K562 (cell line): Measurements from ENCODE around the gene INSM2. TPM values are rescaled to one million over a fixed set of nuclear protein-coding genes. Genes with fewer than 3 reads are reported as not detected.

Experiments used
- ATAC-seq: fragments of 200-7000 bp; cut with Tn5 transposase; 3 replicates; pipeline ENCODE4 v1.9.1; 2020; ENCODE audit warnings: moderate library complexity
- BruUV-seq: library from RNA; stranded (reverse); fragments of 400-500 nt; replicated peaks from 2 replicates; lab custom pipeline; 2021; lab: Mats Ljungman, UMichigan
- CTCF ChIA-PET: fragments of 300-600 bp; formaldehyde crosslinking; extraction: SDS; loops from one replicate; lab custom pipeline; 2021; ENCODE audit warnings: low intra/inter-chr PET ratio; lab: Yijun Ruan, JAX
- POLR2A ChIA-PET: fragments of 300-600, 350-650 bp; sonication (Branson Sonifier 250); formaldehyde crosslinking; extraction: SDS; loops from one replicate; lab custom pipeline; 2021; ENCODE audit warnings: antibody characterized with exemption, inconsistent platforms; lab: Yijun Ruan, JAX
- DNase-seq, 4 experiments: peaks; one replicate each; pipeline versions ENCODE4 v3.0.0 to v3.0.0-alpha.2; 2011 to 2018; ENCODE audit warnings: low spot score in 3 of 4, mixed read lengths in 3 of 4; ENCODE audit errors: extremely low read depth in 1 of 4
- FAIRE-seq: peaks from 2 replicates; lab custom pipeline; 2011; peaks lifted over from hg19 to GRCh38; lab: Jason Lieb, UNC
- H2AFZ ChIP-seq: 2 replicates; pipeline ENCODE4 v1.6.0; 2011; ENCODE audit warnings: low read depth, low read length, control low read depth, inconsistent platforms
- H3K27ac ChIP-seq: fragments of 200-600 bp; 3 replicates; pipeline ENCODE4 v1.8.0; 2011; ENCODE audit warnings: low read depth, mild to moderate bottlenecking, control low read depth, inconsistent platforms, low read length, moderate library complexity, mixed read lengths; ENCODE audit errors: extremely low read depth
- H3K27me3 ChIP-seq, 2 experiments: fragments of 300-600 bp in 1 of 2; 2 replicates in 1 of 2; 3 replicates in 1 of 2; pipeline versions ENCODE4 v1.6.0 to v1.8.0; 2011; ENCODE audit warnings: inconsistent platforms in 2 of 2, low read length in 2 of 2, mild to moderate bottlenecking in 1 of 2, mixed read lengths in 1 of 2, moderate library complexity in 1 of 2; ENCODE audit not compliant: control insufficient read depth in 2 of 2, insufficient read depth in 2 of 2
- H3K36me3 ChIP-seq: fragments of 300-600 bp; 3 replicates; pipeline ENCODE4 v1.8.0; 2011; ENCODE audit warnings: mild to moderate bottlenecking, low read length, inconsistent platforms; ENCODE audit not compliant: control insufficient read depth, insufficient read depth
- H3K4me1 ChIP-seq, 2 experiments: fragments of 200-600 bp in 1 of 2; replicated peaks in 1 of 2; 2 replicates in 1 of 2; 3 replicates in 1 of 2; pipeline versions ENCODE4 v1.5.1 to v1.8.0; 2011; ENCODE audit warnings: inconsistent platforms in 2 of 2, low read length in 2 of 2, mild to moderate bottlenecking in 1 of 2, mixed read lengths in 1 of 2, moderate library complexity in 1 of 2; ENCODE audit not compliant: control insufficient read depth in 2 of 2, insufficient read depth in 2 of 2
- H3K4me2 ChIP-seq: 2 replicates; pipeline ENCODE4 v1.6.1; 2011; ENCODE audit warnings: low read length, control low read depth, inconsistent platforms, mixed read lengths; ENCODE audit not compliant: insufficient read depth
- H3K4me3 ChIP-seq: fragments of 200-600 bp; sonication (generic), shearing (Covaris generic); 2 replicates; pipeline ENCODE4 v1.5.1; 2016; ENCODE audit warnings: control low read depth, inconsistent platforms
- H3K79me2 ChIP-seq: fragments of 200-600 bp; 3 replicates; pipeline ENCODE4 v1.8.0; 2011; ENCODE audit warnings: low read length, inconsistent platforms; ENCODE audit not compliant: control insufficient read depth, insufficient read depth
- H3K9ac ChIP-seq, 2 experiments: 2 replicates each; pipeline versions ENCODE4 v1.6.0 to v1.6.1; 2011; ENCODE audit warnings: low read depth in 2 of 2, low read length in 2 of 2, control low read depth in 1 of 2, inconsistent platforms in 1 of 2, mild to moderate bottlenecking in 1 of 2, mixed read lengths in 1 of 2; ENCODE audit not compliant: insufficient read depth in 1 of 2
- H3K9me1 ChIP-seq: one replicate; pipeline ENCODE4 v1.6.0; 2011; ENCODE audit warnings: inconsistent platforms, mild to moderate bottlenecking, low read length, moderate library complexity; ENCODE audit not compliant: control insufficient read depth, insufficient read depth
- H3K9me3 ChIP-seq: replicated peaks from 2 replicates; pipeline ENCODE4 v1.5.1; 2011; ENCODE audit warnings: low read depth, low read length, inconsistent platforms; ENCODE audit not compliant: control insufficient read depth, insufficient read depth
- H4K20me1 ChIP-seq: replicated peaks from 2 replicates; pipeline ENCODE4 v1.6.1; 2011; ENCODE audit warnings: low read length, inconsistent platforms, mixed read lengths; ENCODE audit not compliant: control insufficient read depth, insufficient read depth
- ESRRB ChIP-seq: fragments of 250-450 bp; sonication (Bioruptor Pico); IDR thresholded peaks from 2 replicates; pipeline ENCODE4 v1.5.0; 2020; ENCODE audit warnings: mild to moderate bottlenecking, moderate library complexity, borderline replicate concordance
- FOXP1 ChIP-seq: sonication (generic); formaldehyde crosslinking; IDR thresholded peaks from 2 replicates; pipeline ENCODE4 v1.8.0; 2022; ENCODE audit warnings: mild to moderate bottlenecking, missing genetic modification reagents
- GABPB1 ChIP-seq: sonication (generic); formaldehyde crosslinking; IDR thresholded peaks from 2 replicates; pipeline ENCODE4 v1.8.0; 2022; ENCODE audit warnings: mild to moderate bottlenecking, missing genetic modification reagents
- HMG20A ChIP-seq: fragments of 450-650 bp; formaldehyde crosslinking; conservative IDR thresholded peaks from 2 replicates; pipeline ENCODE4 v1.4.0; 2020; ENCODE audit warnings: mild to moderate bottlenecking, mixed read lengths
- MEIS2 ChIP-seq: fragments of 450-650 bp; IDR thresholded peaks from 2 replicates; pipeline ENCODE4 v1.6.1; 2014; ENCODE audit warnings: mild to moderate bottlenecking; ENCODE audit not compliant: partially characterized antibody
- NR1H2 ChIP-seq: sonication (generic); formaldehyde crosslinking; IDR thresholded peaks from 2 replicates; pipeline ENCODE4 v1.4.0; 2020; ENCODE audit warnings: mild to moderate bottlenecking, missing genetic modification reagents
- ZNF140 ChIP-seq: fragments of 250-450 bp; sonication (Bioruptor Pico); IDR thresholded peaks from 2 replicates; pipeline ENCODE4 v1.8.0; 2021; ENCODE audit warnings: moderate library complexity, mild to moderate bottlenecking, inconsistent platforms
- ZNF408 ChIP-seq: fragments of 250-450 bp; sonication (Bioruptor Pico); IDR thresholded peaks from 2 replicates; pipeline ENCODE4 v1.4.0; 2020; ENCODE audit warnings: low read depth, mild to moderate bottlenecking, moderate library complexity
- ZNF436 ChIP-seq: fragments of 250-450, 450-650 bp; sonication (Bioruptor Pico); formaldehyde crosslinking; IDR thresholded peaks from 2 replicates; pipeline ENCODE4 v1.7.0; 2020; ENCODE audit warnings: mild to moderate bottlenecking
- WGBS: fragments of 100-300 bp; shearing (Covaris generic); methylation state at CpG from one replicate; pipeline ENCODE4 v1.1.6; 2016; ENCODE audit warnings: low coverage, mixed read lengths; ENCODE audit not compliant: insufficient coverage; ENCODE audit errors: missing lambda C conversion rate; 5-methylcytosine and 5-hydroxymethylcytosine counted together
- in situ Hi-C: fragments of 300-500 bp; cut with MboI; formaldehyde crosslinking; loops from 4 replicates; pipeline ENCODE4 v1.15.0; 2018; ENCODE audit warnings: inconsistent platforms, mixed read lengths
- intact Hi-C: fragments of 100-400 bp; cut with micrococcal nuclease; formaldehyde crosslinking; loops from 2 replicates; pipeline ENCODE4 v1.14.2; 2022
- polyA plus RNA-seq, 8 experiments: library from polyadenylated mRNA; depleted of rRNA in 4 of 8; stranded (reverse) in 5 of 8; unstranded in 3 of 8; fragments of >200 nt; fragmentation: Nextera tagmentation in 2 of 8; fragmentation: Illumina TruSeq in 1 of 8; extraction: Ambion mirVana in 2 of 8; extraction: Trizol in 1 of 8; gene quantifications; 2 replicates each; pipeline versions ENCODE4 v1.2.1 to v1.2.3, GENCODE V29; 2011 to 2014; ENCODE audit warnings: inconsistent platforms in 1 of 8, missing spikeins in 1 of 8
- total RNA-seq, 7 experiments: library from RNA; depleted of rRNA in 6 of 7; stranded (reverse); fragments of >200 nt in 6 of 7; fragmentation: Illumina TruSeq in 2 of 7; extraction: Trizol in 2 of 7; gene quantifications; 2 replicates each; pipeline versions ENCODE4 v1.2.1 to v1.2.3, GENCODE V29; 2011 to 2021; ENCODE audit warnings: low replicate concordance in 1 of 7
- TF ChIP-seq, protein P1 (sequence below): sonication (generic); formaldehyde crosslinking; IDR thresholded peaks from 2 replicates; pipeline ENCODE4 v1.8.1; 2023; ENCODE audit warnings: mild to moderate bottlenecking, missing genetic modification reagents, moderate library complexity
- TF ChIP-seq, protein P2 (sequence below): fragments of 250-450 bp; sonication (Bioruptor Pico); IDR thresholded peaks from 2 replicates; pipeline ENCODE4 v1.8.0; 2021; ENCODE audit warnings: borderline replicate concordance, mild to moderate bottlenecking, moderate library complexity; ENCODE audit not compliant: poor library complexity, severe bottlenecking
- TF ChIP-seq, protein P3 (sequence below): sonication (generic); formaldehyde crosslinking; IDR thresholded peaks from 2 replicates; pipeline ENCODE4 v1.8.0; 2022; ENCODE audit warnings: mild to moderate bottlenecking, missing genetic modification reagents

The INSM2 gene
- total and polyA plus RNA-seq, 9 of the 15 experiments (the other 6 are each of a cell fraction or from before 2014, with no cell fraction given) = not detected

DNA sequence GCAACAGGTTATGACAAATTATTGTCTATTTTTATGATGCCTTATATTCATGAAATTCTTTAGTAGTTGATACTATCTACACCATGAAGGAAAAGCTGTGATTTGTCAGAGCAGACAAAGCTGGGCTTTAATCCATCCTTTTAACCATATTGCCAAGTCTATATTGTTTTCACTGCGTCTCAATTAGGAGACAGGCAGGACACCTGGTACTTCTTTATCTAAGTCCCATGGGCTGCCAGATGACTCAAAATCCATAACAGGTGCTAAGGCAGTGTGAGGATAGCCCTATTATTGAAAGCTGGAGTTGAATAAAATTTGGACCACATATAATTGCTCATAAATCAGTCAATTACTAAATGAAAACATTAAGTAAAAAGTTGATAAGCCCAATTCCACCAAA lies 22.6 kb downstream of the INSM2 start:
- Histone ChIP-seq H3K4me2 (no peak overlapping the region), H3K27me3 (no peaks in the 10 kb centered on the region), H3K4me1 (no peaks in the 10 kb centered on the region), H2AFZ (no peak overlapping the region), H3K9me1 (no peaks in the 10 kb centered on the region), H4K20me1 (no peaks in the 10 kb centered on the region), H3K27ac (no peak overlapping the region), H3K9ac (no peak overlapping the region), H3K4me3 (no peak overlapping the region), H3K36me3 (no peaks in the 10 kb centered on the region), H3K79me2 (no peaks in the 10 kb centered on the region), H3K9me3 (no peaks in the 10 kb centered on the region)
- WGBS = 21% methylated on average over 1 of the region's 1 CpG
- ChIA-PET CTCF (no interaction called here), POLR2A (no interaction called here)
- DNase-seq (no peak), FAIRE-seq (no peak), ATAC-seq (no peak)
- intact Hi-C loops (no loop called here), in situ Hi-C loops (no loop called here)
- no TSS peak for BruUV-seq
- no peak for TF ChIP-seq ZNF408 (CRISPR knock-in tag)
- TF ChIP-seq GABPB1 = no peak
- TF ChIP-seq, protein P1, sequence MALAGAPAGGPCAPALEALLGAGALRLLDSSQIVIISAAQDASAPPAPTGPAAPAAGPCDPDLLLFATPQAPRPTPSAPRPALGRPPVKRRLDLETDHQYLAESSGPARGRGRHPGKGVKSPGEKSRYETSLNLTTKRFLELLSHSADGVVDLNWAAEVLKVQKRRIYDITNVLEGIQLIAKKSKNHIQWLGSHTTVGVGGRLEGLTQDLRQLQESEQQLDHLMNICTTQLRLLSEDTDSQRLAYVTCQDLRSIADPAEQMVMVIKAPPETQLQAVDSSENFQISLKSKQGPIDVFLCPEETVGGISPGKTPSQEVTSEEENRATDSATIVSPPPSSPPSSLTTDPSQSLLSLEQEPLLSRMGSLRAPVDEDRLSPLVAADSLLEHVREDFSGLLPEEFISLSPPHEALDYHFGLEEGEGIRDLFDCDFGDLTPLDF = no peak
- TF ChIP-seq, protein P2, sequence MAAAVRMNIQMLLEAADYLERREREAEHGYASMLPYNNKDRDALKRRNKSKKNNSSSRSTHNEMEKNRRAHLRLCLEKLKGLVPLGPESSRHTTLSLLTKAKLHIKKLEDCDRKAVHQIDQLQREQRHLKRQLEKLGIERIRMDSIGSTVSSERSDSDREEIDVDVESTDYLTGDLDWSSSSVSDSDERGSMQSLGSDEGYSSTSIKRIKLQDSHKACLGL (CRISPR knock-in tag) = no peak
- TF ChIP-seq ZNF140 (CRISPR knock-in tag) = no peak
- TF ChIP-seq FOXP1 (CRISPR knock-in tag) = no peak
- TF ChIP-seq, protein P3, sequence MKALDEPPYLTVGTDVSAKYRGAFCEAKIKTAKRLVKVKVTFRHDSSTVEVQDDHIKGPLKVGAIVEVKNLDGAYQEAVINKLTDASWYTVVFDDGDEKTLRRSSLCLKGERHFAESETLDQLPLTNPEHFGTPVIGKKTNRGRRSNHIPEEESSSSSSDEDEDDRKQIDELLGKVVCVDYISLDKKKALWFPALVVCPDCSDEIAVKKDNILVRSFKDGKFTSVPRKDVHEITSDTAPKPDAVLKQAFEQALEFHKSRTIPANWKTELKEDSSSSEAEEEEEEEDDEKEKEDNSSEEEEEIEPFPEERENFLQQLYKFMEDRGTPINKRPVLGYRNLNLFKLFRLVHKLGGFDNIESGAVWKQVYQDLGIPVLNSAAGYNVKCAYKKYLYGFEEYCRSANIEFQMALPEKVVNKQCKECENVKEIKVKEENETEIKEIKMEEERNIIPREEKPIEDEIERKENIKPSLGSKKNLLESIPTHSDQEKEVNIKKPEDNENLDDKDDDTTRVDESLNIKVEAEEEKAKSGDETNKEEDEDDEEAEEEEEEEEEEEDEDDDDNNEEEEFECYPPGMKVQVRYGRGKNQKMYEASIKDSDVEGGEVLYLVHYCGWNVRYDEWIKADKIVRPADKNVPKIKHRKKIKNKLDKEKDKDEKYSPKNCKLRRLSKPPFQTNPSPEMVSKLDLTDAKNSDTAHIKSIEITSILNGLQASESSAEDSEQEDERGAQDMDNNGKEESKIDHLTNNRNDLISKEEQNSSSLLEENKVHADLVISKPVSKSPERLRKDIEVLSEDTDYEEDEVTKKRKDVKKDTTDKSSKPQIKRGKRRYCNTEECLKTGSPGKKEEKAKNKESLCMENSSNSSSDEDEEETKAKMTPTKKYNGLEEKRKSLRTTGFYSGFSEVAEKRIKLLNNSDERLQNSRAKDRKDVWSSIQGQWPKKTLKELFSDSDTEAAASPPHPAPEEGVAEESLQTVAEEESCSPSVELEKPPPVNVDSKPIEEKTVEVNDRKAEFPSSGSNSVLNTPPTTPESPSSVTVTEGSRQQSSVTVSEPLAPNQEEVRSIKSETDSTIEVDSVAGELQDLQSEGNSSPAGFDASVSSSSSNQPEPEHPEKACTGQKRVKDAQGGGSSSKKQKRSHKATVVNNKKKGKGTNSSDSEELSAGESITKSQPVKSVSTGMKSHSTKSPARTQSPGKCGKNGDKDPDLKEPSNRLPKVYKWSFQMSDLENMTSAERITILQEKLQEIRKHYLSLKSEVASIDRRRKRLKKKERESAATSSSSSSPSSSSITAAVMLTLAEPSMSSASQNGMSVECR (CRISPR knock-in tag) = no peak
- no peak for TF ChIP-seq NR1H2 (CRISPR knock-in tag)
- no peak for TF ChIP-seq MEIS2
- no peak for TF ChIP-seq HMG20A (CRISPR knock-in tag)
- TF ChIP-seq ESRRB (CRISPR knock-in tag) = no peak
- no peak for TF ChIP-seq ZNF436 (CRISPR knock-in tag)
